Gastroesophageal sphincter (tissue), 4 donors: ENCODE data around the gene GPR42. TPM values are rescaled to one million over a fixed set of nuclear protein-coding genes. Genes with fewer than 3 reads are reported as not detected.
"Not testable (repeated sequence)": the region's sequence is repeated elsewhere in the genome, so short reads cannot be mapped to it uniquely, and the experiment has no call there.

ENCODE experiments used
- ATAC-seq: fragments of 150-250 bp; one replicate; pipeline ENCODE4 v1.9.1; 2016; ENCODE audit warnings: mild to moderate bottlenecking, moderate library complexity
- H3K27ac ChIP-seq, 4 donors: fragments of 200-600 bp; sonication (generic) in 3 of 4; 1 replicate in 3 of 4; 2 replicates in 1 of 4; pipeline ENCODE4 v1.5.1; 2016 to 2019
- H3K27me3 ChIP-seq: fragments of 200-600 bp; sonication (generic); one replicate; pipeline ENCODE4 v1.5.1; 2019
- H3K36me3 ChIP-seq, 2 donors: fragments of 200-600 bp; sonication (generic); one replicate each; pipeline ENCODE4 v1.5.1; 2019; ENCODE audit warnings: control low read depth in 1 of 2
- H3K4me1 ChIP-seq, 3 donors: fragments of 200-600 bp; sonication (generic); 1 replicate in 2 of 3; 2 replicates in 1 of 3; pipeline ENCODE4 v1.5.1; 2016 to 2019; ENCODE audit warnings: control low read depth in 2 of 3
- H3K4me3 ChIP-seq, 2 donors: fragments of 200-600 bp; sonication (generic); one replicate each; pipeline ENCODE4 v1.5.1; 2019; ENCODE audit warnings: mild to moderate bottlenecking in 1 of 2, moderate library complexity in 1 of 2
- H3K9me3 ChIP-seq, 3 donors: fragments of 200-600 bp; sonication (generic); one replicate each; pipeline ENCODE4 v1.5.1; 2017 to 2019; ENCODE audit warnings: control low read depth in 2 of 3
- EP300 ChIP-seq: sonication (generic); formaldehyde crosslinking; IDR thresholded peaks from one replicate; pipeline ENCODE4 v1.6.1; 2017; ENCODE audit warnings: antibody characterized with exemption, mild to moderate bottlenecking
- POLR2A ChIP-seq, 2 donors: fragments of 450-650 bp; IDR thresholded peaks; one replicate each; pipeline ENCODE4 v1.6.1; 2017; ENCODE audit warnings: antibody characterized with exemption in 2 of 2, mild to moderate bottlenecking in 2 of 2, moderate library complexity in 1 of 2
- POLR2AphosphoS5 ChIP-seq: sonication (generic); formaldehyde crosslinking; IDR thresholded peaks from one replicate; pipeline ENCODE4 v1.6.1; 2017; ENCODE audit warnings: antibody characterized with exemption
- WGBS, 2 donors: methylation state at CpG; one replicate each; pipeline ENCODE4 v1.1.5; 2018; ENCODE audit warnings: low coverage in 1 of 2; 5-methylcytosine and 5-hydroxymethylcytosine counted together
- total RNA-seq, 4 donors: library from RNA; depleted of rRNA; stranded (reverse); fragments of >200 nt; gene quantifications; one replicate each; pipeline ENCODE4 v1.1.0, GENCODE V29; 2016
- TF ChIP-seq, protein P1 (sequence below), 4 experiments: fragments of 200-600 bp in 2 of 4; fragments of 450-650 bp in 2 of 4; sonication (generic) in 1 of 4; IDR thresholded peaks; one replicate each; pipeline ENCODE4 v1.5.1; 2017 to 2019; ENCODE audit warnings: antibody characterized with exemption in 4 of 4, mild to moderate bottlenecking in 2 of 4, moderate library complexity in 2 of 4

The GPR42 gene
- total RNA-seq, 4 donors from 2014 or later = not detected

DNA sequence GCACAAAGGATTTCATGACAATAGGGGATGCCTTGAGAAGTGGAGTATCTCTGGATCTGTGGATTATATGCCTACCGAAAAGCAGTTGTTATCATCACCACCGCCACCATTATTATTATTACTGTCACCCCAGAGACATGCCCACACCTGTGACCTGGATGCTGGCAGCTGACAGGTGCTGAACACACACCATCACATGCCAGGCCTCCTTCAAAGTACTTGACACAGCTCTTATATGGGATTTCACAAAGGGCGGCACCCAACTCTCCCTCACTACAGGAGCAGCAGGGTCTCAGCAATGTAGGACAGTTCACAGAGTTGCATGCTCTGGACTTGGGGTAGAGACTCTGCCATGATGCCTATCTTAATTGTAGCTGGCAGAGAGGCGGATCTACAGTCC lies 5.6 kb upstream of the GPR42 start:
- no peak for ATAC-seq
- Histone ChIP-seq H3K4me3 (no peak overlapping the region), H3K27me3 (peaks cover 5% of the 10 kb centered on the region), H3K27ac (no peak overlapping the region), H3K4me1 (no peaks in the 10 kb centered on the region), H3K36me3 (no peaks in the 10 kb centered on the region), H3K9me3 (no peaks in the 10 kb centered on the region)
- TF ChIP-seq POLR2A (IDR thresholded peaks at IDR 0.05) = no peak
- TF ChIP-seq, protein P1, sequence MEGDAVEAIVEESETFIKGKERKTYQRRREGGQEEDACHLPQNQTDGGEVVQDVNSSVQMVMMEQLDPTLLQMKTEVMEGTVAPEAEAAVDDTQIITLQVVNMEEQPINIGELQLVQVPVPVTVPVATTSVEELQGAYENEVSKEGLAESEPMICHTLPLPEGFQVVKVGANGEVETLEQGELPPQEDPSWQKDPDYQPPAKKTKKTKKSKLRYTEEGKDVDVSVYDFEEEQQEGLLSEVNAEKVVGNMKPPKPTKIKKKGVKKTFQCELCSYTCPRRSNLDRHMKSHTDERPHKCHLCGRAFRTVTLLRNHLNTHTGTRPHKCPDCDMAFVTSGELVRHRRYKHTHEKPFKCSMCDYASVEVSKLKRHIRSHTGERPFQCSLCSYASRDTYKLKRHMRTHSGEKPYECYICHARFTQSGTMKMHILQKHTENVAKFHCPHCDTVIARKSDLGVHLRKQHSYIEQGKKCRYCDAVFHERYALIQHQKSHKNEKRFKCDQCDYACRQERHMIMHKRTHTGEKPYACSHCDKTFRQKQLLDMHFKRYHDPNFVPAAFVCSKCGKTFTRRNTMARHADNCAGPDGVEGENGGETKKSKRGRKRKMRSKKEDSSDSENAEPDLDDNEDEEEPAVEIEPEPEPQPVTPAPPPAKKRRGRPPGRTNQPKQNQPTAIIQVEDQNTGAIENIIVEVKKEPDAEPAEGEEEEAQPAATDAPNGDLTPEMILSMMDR (IDR thresholded peaks at IDR 0.05) = no peak
- no peak for TF ChIP-seq POLR2AphosphoS5
- no peak for TF ChIP-seq EP300
- 97% methylated on average over 3 of the region's 4 CpGs; no CpG with 5 or more reads in 1 of the 2 donors for WGBS, 2 donors

DNA sequence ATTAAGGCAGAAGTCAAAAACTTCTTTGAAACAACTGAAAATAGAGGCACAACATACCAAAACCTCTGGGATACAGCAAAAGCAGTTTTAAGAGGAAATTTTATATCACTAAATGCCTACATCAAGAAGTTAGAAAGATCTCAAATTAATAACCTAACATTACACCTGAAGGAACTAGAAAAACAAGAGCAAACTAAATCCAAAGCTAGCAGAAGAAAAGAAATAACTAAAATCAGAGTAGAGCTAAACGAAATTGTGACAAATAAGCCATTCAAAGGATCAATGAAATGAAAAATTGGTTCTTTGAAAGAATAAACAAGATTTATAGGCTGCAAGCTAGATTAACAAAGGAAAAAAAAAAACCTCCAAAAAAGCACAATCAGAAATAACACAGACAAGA lies 2.5 kb upstream of the GPR42 start:
- whole genome bisulfite sequencing, 2 donors = 18 to 55% methylated on average over 1 of the region's 1 CpG
- H3K27me3 ChIP-seq = no peaks in the 10 kb centered on the region
- no peaks in the 10 kb centered on the region for H3K36me3 ChIP-seq
- no peaks in the 10 kb centered on the region for H3K9me3 ChIP-seq
- no peaks in the 10 kb centered on the region for H3K4me1 ChIP-seq
- H3K27ac ChIP-seq = no peak overlapping the region
- no peak for TF ChIP-seq POLR2AphosphoS5
- TF ChIP-seq, protein P1 (IDR thresholded peaks at IDR 0.05) = no peak
- no peak for TF ChIP-seq EP300
- no peak for TF ChIP-seq POLR2A (IDR thresholded peaks at IDR 0.05)
- ATAC-seq = no peak
- no peak overlapping the region for H3K4me3 ChIP-seq

DNA sequence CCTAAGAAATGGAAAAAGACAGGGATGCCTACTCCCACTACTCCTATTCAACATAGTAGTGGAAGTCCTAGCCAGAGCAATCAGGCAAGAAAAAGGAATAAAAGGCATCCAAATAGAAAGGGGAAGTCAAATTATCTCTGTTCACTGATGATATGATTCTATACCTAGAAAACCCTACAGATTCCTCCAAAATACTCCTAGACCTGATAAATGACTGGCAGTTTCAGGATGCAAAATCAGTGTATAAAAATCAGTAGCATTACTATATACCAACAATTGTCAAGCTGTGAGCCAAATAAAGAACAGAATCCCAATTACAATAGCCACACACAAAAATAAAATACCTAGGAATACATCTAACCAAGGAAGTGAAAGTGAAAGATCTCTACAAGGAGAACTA lies 1.3 kb upstream of the GPR42 start:
- H3K4me1 ChIP-seq = no peaks in the 10 kb centered on the region
- ATAC-seq = no peak
- H3K4me3 ChIP-seq = no peak overlapping the region
- no peaks in the 10 kb centered on the region for H3K9me3 ChIP-seq
- no peaks in the 10 kb centered on the region for H3K27me3 ChIP-seq
- no peak for TF ChIP-seq POLR2AphosphoS5
- TF ChIP-seq EP300 = no peak
- H3K27ac ChIP-seq = no peak overlapping the region
- H3K36me3 ChIP-seq = no peaks in the 10 kb centered on the region

DNA sequence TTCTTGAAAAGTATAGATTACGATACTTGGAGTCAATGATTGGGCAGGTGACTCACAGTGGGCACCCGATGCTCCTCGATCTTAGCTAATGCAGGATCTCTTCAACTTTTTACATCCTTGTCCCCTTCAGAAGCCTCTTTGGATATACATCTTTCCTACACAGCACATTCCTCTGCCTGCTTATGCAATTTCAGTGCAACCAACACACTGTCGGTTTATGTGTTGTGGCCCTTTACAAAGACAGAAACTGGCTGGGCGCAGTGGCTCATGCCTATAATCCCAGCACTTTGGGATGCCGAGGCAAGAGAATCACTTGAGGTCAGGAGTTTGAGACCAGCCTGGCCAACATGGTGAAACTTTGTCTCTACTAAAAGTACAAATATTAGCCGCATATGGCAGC lies 2.6 kb downstream of the GPR42 start:
- H3K27ac ChIP-seq = no peak overlapping the region
- no peaks in the 10 kb centered on the region for H3K4me1 ChIP-seq
- TF ChIP-seq POLR2A (IDR thresholded peaks at IDR 0.05) (no peak), EP300 (no peak), POLR2AphosphoS5 (no peak)
- TF ChIP-seq, protein P1 (IDR thresholded peaks at IDR 0.05) = no peak
- ATAC-seq = no peak
- H3K4me3 ChIP-seq = no peak overlapping the region
- H3K9me3 ChIP-seq = peaks cover 0 to 4% (median 0%) of the 10 kb centered on the region in 3 donors
- peaks cover 4% of the 10 kb centered on the region for H3K27me3 ChIP-seq
- 67 to 88% methylated on average over 3 to 4 of the region's 7 CpGs for WGBS, 2 donors
- H3K36me3 ChIP-seq = no peaks in the 10 kb centered on the region

DNA sequence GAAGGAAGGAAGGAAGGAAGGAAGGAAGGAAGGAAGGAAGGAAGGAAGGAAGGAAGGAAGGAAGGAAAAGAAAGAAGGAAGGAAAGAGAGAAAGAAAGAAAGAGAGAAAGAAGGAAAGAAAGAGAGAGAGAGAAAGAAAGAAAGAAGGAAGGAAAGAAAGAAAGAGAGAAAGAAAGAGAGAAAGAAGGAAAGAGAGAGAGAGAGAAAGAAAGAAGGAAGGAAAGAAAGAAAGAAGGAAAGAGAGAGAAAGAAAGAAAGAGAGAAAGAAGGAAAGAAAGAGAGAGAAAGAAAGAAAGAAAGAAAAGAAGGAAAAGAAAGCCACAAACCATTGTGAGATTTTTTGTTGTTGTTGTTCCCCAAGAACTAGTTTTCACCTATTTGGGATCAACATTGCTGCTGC lies 3.2 kb downstream of the GPR42 start:
- not testable (repeated sequence) for H3K9me3 ChIP-seq, H3K36me3 ChIP-seq, H3K4me1 ChIP-seq, ATAC-seq, H3K4me3 ChIP-seq, H3K27me3 ChIP-seq, H3K27ac ChIP-seq

DNA sequence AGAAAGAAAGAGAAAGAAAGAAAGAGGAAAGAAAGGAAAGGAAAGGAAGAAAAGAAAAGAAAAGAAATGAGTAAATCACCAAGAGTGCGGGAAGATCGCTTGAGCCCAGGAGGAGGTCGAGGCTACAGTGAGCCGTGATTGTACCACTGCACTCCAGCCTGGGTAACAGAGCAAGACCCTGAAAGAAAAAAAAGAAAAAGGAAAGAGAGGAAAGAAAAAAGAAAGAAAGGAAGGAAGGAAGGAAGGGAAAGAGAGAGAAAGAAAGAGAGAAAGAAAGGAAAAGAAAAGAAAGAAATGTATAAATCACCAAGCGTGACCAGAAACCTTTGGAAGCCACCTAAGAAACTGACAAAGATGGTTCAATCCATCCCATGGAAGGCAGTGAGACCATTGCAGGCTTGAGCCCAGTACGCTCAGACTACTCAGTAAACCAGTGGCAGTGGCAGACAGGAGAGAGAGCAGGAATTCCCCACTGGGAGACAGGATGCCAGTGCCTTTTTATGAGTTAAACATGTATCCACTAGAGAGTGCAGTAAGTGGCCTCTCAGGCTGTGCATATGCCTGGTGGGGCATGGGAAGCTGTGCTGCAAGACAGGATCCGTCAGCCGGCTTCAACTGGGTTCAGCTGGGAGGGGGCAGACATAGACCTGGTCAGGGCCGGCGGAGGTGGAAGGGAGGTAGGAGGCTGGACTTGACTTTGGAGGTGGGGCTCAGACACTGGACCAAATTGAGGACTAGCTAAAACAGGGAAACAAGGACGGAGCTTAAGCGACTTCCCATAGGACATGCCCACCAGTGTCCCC lies 4.8 kb downstream of the GPR42 start:
- Histone ChIP-seq H3K4me1 (no peaks in the 10 kb centered on the region), H3K36me3 (no peaks in the 10 kb centered on the region), H3K4me3 (no peak overlapping the region), H3K9me3 (peaks cover 0 to 5% (median 0%) of the 10 kb centered on the region in 3 donors), H3K27ac (no peak overlapping the region), H3K27me3 (peaks cover 4% of the 10 kb centered on the region)
- no peak for ATAC-seq
- TF ChIP-seq, protein P1 (IDR thresholded peaks at IDR 0.05) = no peak
- TF ChIP-seq EP300 (no peak), POLR2AphosphoS5 (no peak), POLR2A (IDR thresholded peaks at IDR 0.05) (no peak)
- WGBS, 2 donors = 74 to 96% methylated on average over 7 to 12 of the region's 12 CpGs
